GM12865 (cell line): ENCODE results near the gene MRPS6.

Experiments used
- DNase-seq: peaks from one replicate; pipeline ENCODE4 v3.0.0; 2010; ENCODE audit warnings: low read depth
- H3K4me3 ChIP-seq: 2 replicates; pipeline ENCODE4 v1.5.1; 2011; ENCODE audit warnings: mild to moderate bottlenecking, low read depth, low read length, control low read depth
- TF ChIP-seq, protein P1 (sequence below): IDR thresholded peaks from 2 replicates; pipeline ENCODE4 v1.5.1; 2011; ENCODE audit warnings: low read length, control low read depth, low read depth, inconsistent platforms; ENCODE audit not compliant: insufficient read depth; ENCODE audit errors: missing control alignments

Gene MRPS6

DNA sequence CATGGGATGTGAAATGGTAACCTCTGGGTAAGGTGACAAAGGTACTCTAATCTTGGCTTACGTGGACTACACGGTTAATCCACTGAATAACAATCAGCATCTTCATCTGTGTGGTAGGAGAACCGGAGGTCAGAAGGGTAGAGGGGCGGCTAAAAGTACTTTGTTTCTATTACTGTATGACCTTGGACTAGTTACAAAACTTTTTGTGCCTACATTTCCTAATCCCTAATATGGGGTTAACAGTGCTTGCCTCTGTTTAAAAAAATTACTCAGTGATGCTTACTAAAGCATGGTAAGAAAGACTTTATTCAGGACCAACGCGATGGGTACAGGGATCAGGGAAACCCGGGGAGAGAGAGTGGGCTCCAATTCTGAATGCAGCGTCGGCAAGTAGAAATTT is 1.7 kb upstream of the MRPS6 start:
- H3K4me3 ChIP-seq = no peak overlapping the region
- no peak for DNase-seq
- TF ChIP-seq, protein P1, sequence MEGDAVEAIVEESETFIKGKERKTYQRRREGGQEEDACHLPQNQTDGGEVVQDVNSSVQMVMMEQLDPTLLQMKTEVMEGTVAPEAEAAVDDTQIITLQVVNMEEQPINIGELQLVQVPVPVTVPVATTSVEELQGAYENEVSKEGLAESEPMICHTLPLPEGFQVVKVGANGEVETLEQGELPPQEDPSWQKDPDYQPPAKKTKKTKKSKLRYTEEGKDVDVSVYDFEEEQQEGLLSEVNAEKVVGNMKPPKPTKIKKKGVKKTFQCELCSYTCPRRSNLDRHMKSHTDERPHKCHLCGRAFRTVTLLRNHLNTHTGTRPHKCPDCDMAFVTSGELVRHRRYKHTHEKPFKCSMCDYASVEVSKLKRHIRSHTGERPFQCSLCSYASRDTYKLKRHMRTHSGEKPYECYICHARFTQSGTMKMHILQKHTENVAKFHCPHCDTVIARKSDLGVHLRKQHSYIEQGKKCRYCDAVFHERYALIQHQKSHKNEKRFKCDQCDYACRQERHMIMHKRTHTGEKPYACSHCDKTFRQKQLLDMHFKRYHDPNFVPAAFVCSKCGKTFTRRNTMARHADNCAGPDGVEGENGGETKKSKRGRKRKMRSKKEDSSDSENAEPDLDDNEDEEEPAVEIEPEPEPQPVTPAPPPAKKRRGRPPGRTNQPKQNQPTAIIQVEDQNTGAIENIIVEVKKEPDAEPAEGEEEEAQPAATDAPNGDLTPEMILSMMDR = no peak

DNA sequence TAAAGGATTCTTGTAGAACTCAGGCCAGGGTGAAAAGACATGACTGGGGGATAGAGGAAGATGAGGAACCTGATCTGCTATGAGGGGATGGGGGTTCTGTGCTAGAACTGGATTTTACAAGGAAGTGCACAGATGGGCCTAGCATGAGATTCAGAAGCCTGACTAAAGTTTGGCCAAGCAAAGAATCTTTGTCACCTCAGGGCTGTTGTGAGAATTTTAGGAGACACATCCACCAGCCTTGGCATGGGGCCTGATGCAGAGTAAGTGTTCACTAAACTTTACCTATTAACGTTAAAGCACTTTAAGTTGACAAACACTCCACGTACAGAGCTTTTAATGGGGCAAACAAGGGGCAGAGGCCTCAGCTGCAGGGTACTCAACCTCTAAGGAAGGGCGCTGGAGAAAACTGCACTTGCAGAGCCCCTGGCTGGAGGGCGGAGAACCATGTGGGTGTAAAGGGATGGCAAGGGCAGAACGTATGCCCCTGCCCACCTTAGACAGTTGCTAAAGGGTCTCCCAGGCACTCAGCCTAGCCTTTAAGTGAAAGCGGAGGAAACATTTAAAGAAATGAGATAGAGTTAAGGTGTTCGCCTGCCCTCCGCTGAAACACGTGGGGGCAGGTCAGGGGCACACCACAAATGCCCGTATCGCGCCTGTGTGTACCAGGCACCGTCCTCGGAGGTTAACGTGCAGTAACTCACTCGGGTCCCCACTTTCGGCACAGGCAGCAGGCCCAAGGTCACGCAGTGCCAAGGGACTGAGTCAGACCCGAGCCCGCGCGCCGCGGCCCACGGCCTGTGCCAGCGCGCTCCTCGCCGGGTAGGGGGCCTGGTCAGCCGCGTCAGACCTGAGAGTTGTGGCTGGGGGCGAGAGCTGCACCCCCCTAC is 990 bp upstream of the MRPS6 start:
- H3K4me3 ChIP-seq = peak overlapping the region; percentile 60
- TF ChIP-seq, protein P1 = no peak
- no peak for DNase-seq

DNA sequence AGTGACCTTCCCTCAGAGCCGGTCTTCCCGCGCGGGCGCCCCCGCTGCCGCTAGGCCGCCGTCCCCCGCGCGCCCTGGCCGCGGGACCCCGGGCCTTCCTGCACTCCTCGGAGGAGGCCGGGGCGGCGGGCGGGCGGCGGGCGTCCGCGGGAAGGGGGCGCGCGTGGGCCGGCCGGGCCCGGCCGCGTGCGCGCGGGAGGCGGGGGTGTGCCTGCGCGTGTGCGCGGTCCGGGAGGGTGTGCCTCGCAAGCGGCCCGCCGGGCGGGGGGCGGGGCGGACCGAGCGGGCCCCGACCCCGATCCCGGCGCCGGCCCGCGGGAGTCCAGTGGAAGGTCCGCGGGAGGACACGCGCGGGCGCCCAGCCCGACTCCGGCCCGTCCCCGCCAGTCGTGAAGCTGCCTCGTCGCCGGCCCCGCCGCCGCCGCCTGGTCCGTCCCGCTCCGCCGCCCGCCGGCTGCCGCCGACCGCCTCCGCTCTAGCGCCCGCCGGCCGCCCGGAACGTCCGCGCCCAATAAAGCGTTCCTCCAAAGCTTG is 438 bp downstream of the MRPS6 start:
- TF ChIP-seq, protein P1 = no peak
- DNase-seq = peak; percentile 52
- peak overlapping the region; percentile 95 for H3K4me3 ChIP-seq

DNA sequence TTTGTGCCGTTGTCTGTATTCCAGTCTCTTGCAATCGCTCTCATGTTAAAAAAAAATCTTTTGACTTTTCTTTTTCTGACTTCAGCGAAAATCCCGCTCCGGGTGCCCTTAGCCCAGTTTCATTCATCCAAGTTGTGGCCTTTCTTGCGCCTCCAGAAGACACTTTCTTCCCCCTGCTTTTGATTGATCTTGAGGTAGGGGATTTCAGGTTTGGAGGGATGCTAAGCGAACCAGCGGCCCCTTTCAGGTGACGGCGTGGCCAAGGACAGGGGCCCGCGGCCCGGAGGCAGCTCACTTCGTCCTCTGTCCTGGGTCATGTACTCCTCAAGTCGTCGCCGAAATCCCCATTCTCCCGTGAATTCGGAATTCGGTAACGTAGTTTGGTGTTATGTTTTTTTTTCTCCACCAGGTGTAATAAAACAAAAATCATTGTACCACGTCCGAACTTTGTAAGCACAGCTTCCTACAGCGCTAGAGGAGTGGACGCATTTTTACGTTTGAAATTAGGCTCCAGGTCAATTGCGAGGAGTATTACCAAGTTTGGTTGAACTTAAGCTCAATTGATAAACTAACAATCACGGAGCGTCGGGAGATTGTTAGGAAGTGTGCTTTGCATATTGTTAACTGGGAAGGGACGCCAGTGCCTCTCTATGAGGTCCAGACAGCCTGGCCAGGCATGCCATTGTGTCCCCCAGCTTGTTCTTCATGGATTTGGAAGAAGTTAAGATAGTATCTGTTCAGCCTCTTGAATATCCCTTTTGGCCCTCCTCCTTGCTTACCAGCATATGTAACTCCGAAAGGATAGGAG is 1.1 kb downstream of the MRPS6 start:
- peak; percentile 21 for DNase-seq
- peak overlapping the region; percentile 95 for H3K4me3 ChIP-seq
- TF ChIP-seq, protein P1 = no peak

DNA sequence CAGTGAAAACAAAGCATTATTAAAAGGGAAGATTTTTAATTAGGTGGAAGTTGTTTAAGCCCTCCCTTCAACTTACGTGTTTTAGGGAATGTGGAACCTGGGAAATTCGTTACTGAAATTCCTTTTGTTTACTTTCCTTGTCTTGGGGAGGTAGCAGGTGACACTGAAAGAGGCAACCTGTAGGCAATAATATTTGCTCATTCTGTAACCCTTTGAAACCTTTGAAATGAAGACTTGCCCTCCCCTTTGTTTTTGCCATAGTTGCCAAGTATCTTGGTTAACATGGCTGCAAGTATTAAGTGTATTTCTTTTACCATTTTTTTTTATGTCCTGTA is 1.7 kb downstream of the MRPS6 start:
- DNase-seq = no peak
- peak overlapping the region; percentile 95 for H3K4me3 ChIP-seq
- TF ChIP-seq, protein P1 = no peak

DNA sequence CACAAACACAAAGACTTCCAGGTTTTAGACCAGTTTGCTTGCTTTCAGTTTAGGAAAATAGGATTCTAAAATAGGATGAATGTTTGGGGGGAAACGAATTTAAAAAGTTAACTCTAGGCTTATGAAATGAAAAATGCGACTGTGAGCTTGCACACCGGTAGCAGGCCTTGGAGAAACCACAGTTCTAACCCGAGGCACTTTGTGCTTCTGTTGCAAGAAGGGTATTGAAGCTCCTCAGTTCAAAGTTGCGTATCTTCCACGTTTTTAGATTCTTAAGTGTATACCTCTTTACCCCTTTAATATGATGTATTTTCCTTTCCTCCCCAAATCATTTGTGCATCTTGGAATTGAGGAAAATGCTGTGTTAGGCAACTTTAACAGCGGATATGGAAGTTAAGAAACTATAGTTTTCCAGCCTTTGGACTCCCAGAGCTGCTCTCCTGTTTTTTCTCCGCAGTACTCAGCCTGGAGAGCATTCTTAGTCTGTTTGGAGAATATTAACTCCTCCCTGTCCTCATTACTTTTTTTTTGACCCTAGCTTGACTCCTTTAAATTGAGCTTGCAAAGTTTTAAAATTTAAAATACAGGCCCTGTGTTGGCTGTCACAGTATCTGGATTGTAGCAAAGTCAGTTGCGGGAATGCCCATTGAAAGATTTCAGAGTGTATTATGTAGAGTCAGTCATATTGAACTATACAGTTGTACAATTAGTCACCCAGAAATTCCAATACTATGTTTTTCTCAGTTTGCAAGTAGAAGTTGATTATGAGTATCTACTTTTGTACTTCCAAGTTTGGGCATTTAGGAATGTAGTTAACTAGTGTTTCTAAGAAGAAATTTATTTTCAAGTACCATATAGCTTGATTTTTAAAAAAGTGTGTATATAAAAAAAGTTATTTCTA is 2.6 kb downstream of the MRPS6 start:
- no peak overlapping the region for H3K4me3 ChIP-seq
- TF ChIP-seq, protein P1 = no peak
- no peak for DNase-seq
